ENCODE results near the gene PTBP1.
A peak's percentile ranks its signal among the peaks of the same experiment; 100 is the strongest.

Gene PTBP1

DNA sequence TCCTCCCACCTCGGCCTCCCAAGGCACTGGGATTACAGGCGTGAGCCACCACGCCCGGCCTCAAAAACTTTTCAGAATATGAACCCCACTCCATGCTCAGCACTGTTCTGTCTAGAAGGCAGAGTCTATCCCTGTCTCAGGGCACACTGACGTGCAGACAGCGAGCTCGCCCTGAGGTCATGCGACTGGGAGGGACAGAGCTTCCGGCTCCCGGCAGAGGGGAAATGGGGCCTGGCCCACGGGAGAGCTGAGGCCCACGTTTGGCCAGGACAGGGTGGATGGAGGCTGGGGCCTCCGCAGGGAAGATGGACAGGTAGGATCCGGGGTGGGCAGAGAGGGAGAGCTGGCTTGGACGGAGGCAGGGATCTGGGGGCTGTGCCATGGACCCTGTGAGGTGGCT, 27.6 kb downstream of the PTBP1 start:
- Histone ChIP-seq H3K23ac (ENCODE audit: low read length) (no peak overlapping the region), H3K18ac (ENCODE audit: low read length) (no peak overlapping the region), H2AK5ac (ENCODE audit: low read length) (no peak overlapping the region), H2BK15ac (replicated peaks; ENCODE audit: low read depth) (no peak overlapping the region), H3K79me1 (ENCODE audit: low read length) (no peaks in the 10 kb centered on the region), H3K4me1 (ENCODE audit: control insufficient read depth, low read depth, low read length) (no peaks in the 10 kb centered on the region), H3K56ac (ENCODE audit: low read length) (peak overlapping the region; percentile 34), H3K79me2 (ENCODE audit: control insufficient read depth, insufficient read depth, low read length) (no peaks in the 10 kb centered on the region), H3K27me3 (ENCODE audit: insufficient read depth, low read length, poor library complexity) (no peaks in the 10 kb centered on the region), H3K27ac (ENCODE audit: low read depth, low read length) (no peak overlapping the region), H3K4me3 (ENCODE audit: low read length) (no peak overlapping the region), H3K4ac (ENCODE audit: low read depth, low read length) (no peak overlapping the region), H3K4me2 (ENCODE audit: low read length) (no peak overlapping the region), H3K9ac (ENCODE audit: low read length) (no peak overlapping the region), H4K5ac (ENCODE audit: low read length) (no peak overlapping the region), H4K8ac (ENCODE audit: low read depth, low read length) (no peak overlapping the region), H2BK120ac (ENCODE audit: low read depth, low read length) (no peak overlapping the region), H2BK5ac (ENCODE audit: low read length) (no peak overlapping the region), H3K36me3 (ENCODE audit: control insufficient read depth, insufficient read depth, low read length) (no peaks in the 10 kb centered on the region)
- WGBS (ENCODE audit: extremely low coverage, insufficient coverage, low lambda C conversion rate): no CpG with 5 or more reads among the region's 15 CpGs
- no peak for DNase-seq

DNA sequence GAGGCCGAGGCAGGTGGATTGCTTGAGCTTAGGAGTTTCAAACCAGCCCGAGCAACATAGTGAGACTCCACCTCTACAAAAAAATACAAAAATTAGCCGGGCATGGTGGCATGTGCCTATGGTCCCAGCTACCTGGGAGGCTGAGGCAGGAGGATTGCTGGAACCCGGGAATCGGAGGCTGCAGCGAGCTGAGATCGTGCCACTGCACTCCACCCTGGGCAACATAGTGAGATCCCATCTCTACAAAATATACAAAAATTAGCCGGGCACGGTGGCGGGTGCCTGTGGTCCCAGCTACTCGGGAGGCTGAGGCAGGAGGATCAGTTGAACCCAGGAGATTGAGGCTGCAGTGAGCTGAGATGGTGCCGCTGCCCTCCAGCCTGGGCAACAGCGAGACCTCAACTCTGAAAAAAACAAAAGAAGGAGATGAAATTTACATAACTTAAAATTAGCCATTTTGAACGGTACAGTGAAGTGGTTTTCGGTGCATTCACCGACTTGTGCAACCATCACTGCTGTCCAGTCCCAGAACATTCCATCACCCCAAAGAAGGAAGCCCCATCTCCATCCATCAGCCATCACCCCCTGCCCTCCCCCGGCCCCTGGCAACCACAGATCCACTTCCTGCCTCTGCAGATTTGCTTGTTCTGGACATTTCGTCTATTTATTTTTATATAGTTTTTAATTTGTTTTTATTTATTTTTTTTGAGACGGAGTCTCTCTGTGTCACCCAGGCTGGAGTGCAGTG, 28.8 kb downstream of the PTBP1 start:
- H3K4ac ChIP-seq (ENCODE audit: low read depth, low read length): no peak overlapping the region
- no peaks in the 10 kb centered on the region for H3K27me3 ChIP-seq (ENCODE audit: insufficient read depth, low read length, poor library complexity)
- no peaks in the 10 kb centered on the region for H3K4me1 ChIP-seq (ENCODE audit: control insufficient read depth, low read depth, low read length)
- no peak overlapping the region for H3K4me2 ChIP-seq (ENCODE audit: low read length)
- H3K18ac ChIP-seq (ENCODE audit: low read length): no peak overlapping the region
- no peak overlapping the region for H2BK5ac ChIP-seq (ENCODE audit: low read length)
- H3K79me2 ChIP-seq (ENCODE audit: control insufficient read depth, insufficient read depth, low read length): no peaks in the 10 kb centered on the region
- no peak overlapping the region for H4K8ac ChIP-seq (ENCODE audit: low read depth, low read length)
- H4K5ac ChIP-seq (ENCODE audit: low read length): no peak overlapping the region
- no peak overlapping the region for H2AK5ac ChIP-seq (ENCODE audit: low read length)
- H3K4me3 ChIP-seq (ENCODE audit: low read length): no peak overlapping the region
- no CpG with 5 or more reads among the region's 19 CpGs for WGBS (ENCODE audit: extremely low coverage, insufficient coverage, low lambda C conversion rate)
- no peak overlapping the region for H2BK120ac ChIP-seq (ENCODE audit: low read depth, low read length)
- H3K79me1 ChIP-seq (ENCODE audit: low read length): no peaks in the 10 kb centered on the region
- H3K36me3 ChIP-seq (ENCODE audit: control insufficient read depth, insufficient read depth, low read length): no peaks in the 10 kb centered on the region
- no peak overlapping the region for H2BK15ac ChIP-seq (replicated peaks; ENCODE audit: low read depth)
- no peak for DNase-seq
- no peak overlapping the region for H3K9ac ChIP-seq (ENCODE audit: low read length)
- H3K56ac ChIP-seq (ENCODE audit: low read length): no peak overlapping the region
- H3K27ac ChIP-seq (ENCODE audit: low read depth, low read length): no peak overlapping the region
- H3K23ac ChIP-seq (ENCODE audit: low read length): no peak overlapping the region

DNA sequence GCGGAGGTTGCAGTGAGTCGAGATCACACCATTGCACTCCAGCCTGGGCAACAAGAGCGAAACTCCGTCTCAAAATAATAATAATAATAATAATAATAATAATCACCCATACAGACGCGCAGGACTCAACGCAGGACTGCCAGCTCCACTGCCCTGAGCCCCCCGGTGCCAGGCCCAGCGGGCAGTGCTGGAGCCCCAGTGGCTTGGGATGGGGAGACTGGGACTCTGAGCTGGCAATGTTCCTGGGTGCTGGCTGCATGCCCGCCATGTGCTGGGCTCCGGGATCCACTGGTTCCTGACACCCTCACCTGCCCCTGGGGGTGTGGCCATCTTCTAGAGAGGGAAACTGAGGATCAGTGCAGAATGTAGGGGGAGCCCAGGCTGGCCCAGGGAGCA, 30.1 kb downstream of the PTBP1 start:
- Histone ChIP-seq H2AK5ac (ENCODE audit: low read length) (no peak overlapping the region), H3K4ac (ENCODE audit: low read depth, low read length) (no peak overlapping the region), H3K4me3 (ENCODE audit: low read length) (no peak overlapping the region), H2BK15ac (replicated peaks; ENCODE audit: low read depth) (no peak overlapping the region), H2BK5ac (ENCODE audit: low read length) (no peak overlapping the region), H3K18ac (ENCODE audit: low read length) (no peak overlapping the region), H3K27me3 (ENCODE audit: insufficient read depth, low read length, poor library complexity) (no peaks in the 10 kb centered on the region), H3K36me3 (ENCODE audit: control insufficient read depth, insufficient read depth, low read length) (no peaks in the 10 kb centered on the region), H3K9ac (ENCODE audit: low read length) (no peak overlapping the region), H4K8ac (ENCODE audit: low read depth, low read length) (no peak overlapping the region), H3K23ac (ENCODE audit: low read length) (no peak overlapping the region), H3K79me1 (ENCODE audit: low read length) (no peaks in the 10 kb centered on the region), H2BK120ac (ENCODE audit: low read depth, low read length) (no peak overlapping the region), H4K5ac (ENCODE audit: low read length) (no peak overlapping the region), H3K27ac (ENCODE audit: low read depth, low read length) (no peak overlapping the region), H3K56ac (ENCODE audit: low read length) (no peak overlapping the region), H3K4me2 (ENCODE audit: low read length) (no peak overlapping the region), H3K4me1 (ENCODE audit: control insufficient read depth, low read depth, low read length) (no peaks in the 10 kb centered on the region), H3K79me2 (ENCODE audit: control insufficient read depth, insufficient read depth, low read length) (no peaks in the 10 kb centered on the region)
- no peak for DNase-seq
- no CpG with 5 or more reads among the region's 11 CpGs for WGBS (ENCODE audit: extremely low coverage, insufficient coverage, low lambda C conversion rate)

DNA sequence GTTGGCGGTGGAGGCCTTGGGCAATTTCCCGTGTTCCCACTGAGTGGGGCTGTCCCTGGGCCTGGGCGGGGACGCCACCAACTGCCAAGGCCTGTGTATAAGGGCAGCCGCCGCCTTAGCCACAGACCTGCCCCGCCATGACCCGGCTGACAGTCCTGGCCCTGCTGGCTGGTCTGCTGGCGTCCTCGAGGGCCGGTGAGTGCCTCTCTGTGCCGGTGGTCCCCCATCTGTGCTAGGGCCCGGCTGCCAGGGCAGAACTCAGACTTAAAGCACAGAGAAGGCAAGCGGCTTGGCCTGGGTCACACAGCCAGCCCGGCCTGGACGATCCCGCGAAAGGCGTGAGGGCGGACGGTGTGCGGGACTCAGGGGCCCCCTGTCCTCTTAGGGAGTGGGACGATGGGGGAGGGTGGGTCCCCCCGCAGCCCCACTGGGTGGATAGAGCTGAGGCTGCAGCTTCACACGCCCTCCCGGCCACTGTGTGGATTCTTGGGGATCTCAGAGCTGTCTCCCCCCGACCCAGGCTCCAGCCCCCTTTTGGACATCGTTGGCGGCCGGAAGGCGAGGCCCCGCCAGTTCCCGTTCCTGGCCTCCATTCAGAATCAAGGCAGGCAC, 30.6 kb downstream of the PTBP1 start, which contains the start of gene AZU1:
Gene AZU1 (plus strand): TSS at position 128 of the 612 bp plus-strand sequence. CDS start 10 bp downstream, at position 138.
- no CpG with 5 or more reads among the region's 33 CpGs for WGBS (ENCODE audit: extremely low coverage, insufficient coverage, low lambda C conversion rate)
- no peaks in the 10 kb centered on the region for H3K79me2 ChIP-seq (ENCODE audit: control insufficient read depth, insufficient read depth, low read length)

DNA sequence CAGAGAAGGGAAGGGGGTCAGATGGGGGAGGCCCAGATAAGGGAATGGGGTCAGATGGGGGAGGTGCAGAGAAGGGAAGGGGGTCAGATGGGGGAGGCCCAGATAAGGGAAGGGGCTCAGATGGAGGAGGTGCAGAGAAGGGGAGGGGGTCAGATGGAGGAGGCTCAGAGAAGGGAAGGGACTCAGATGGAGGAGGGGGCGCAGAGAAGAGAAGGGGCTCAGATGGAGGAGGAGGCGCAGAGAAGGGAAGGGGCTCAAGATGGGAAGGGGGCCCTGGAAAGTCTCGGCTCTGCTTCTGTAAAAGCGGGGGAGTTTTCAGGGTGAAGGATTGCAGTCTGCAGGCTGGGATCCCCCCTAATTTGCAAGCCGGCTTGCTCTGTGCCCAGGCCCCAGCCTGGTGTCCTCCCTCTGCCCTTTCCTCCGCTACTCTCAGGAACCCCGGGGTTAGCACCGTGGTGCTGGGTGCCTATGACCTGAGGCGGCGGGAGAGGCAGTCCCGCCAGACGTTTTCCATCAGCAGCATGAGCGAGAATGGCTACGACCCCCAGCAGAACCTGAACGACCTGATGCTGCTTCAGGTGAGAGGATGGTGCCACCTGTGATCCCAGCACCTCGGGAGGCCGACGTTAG, 32.0 kb downstream of the PTBP1 start:
- no CpG with 5 or more reads among the region's 18 CpGs for WGBS (ENCODE audit: extremely low coverage, insufficient coverage, low lambda C conversion rate)
- DNase-seq: no peak
- no peak overlapping the region for H3K23ac ChIP-seq (ENCODE audit: low read length)

More for the DNA sequence above, 30.6 kb downstream of the PTBP1 start, which contains the start of gene AZU1:
- no peaks in the 10 kb centered on the region for H3K79me1 ChIP-seq (ENCODE audit: low read length)
- no peak within 1 kb of the TSS for H3K4ac ChIP-seq (ENCODE audit: low read depth, low read length)
- no peak within 1 kb of the TSS for H4K5ac ChIP-seq (ENCODE audit: low read length)
- no peak within 1 kb of the TSS for H2BK15ac ChIP-seq (replicated peaks; ENCODE audit: low read depth)
- H4K8ac ChIP-seq (ENCODE audit: low read depth, low read length): no peak within 1 kb of the TSS
- H3K4me1 ChIP-seq (ENCODE audit: control insufficient read depth, low read depth, low read length): no peaks in the 10 kb centered on the region
- no peak within 1 kb of the TSS for H2AK5ac ChIP-seq (ENCODE audit: low read length)
- no peaks in the 10 kb centered on the region for H3K36me3 ChIP-seq (ENCODE audit: control insufficient read depth, insufficient read depth, low read length)
- H3K4me3 ChIP-seq (ENCODE audit: low read length): no peak within 1 kb of the TSS
- H3K27me3 ChIP-seq (ENCODE audit: insufficient read depth, low read length, poor library complexity): no peaks in the 10 kb centered on the region
- no peak within 1 kb of the TSS for H3K18ac ChIP-seq (ENCODE audit: low read length)
- H3K9ac ChIP-seq (ENCODE audit: low read length): no peak within 1 kb of the TSS
- no peak within 1 kb of the TSS for H2BK120ac ChIP-seq (ENCODE audit: low read depth, low read length)
- no peak within 1 kb of the TSS for H3K27ac ChIP-seq (ENCODE audit: low read depth, low read length)
- H3K56ac ChIP-seq (ENCODE audit: low read length): no peak within 1 kb of the TSS
- DNase-seq: no peak
- H3K23ac ChIP-seq (ENCODE audit: low read length): no peak within 1 kb of the TSS
- no peak within 1 kb of the TSS for H3K4me2 ChIP-seq (ENCODE audit: low read length)
- no peak within 1 kb of the TSS for H2BK5ac ChIP-seq (ENCODE audit: low read length)

More for the DNA sequence above, 32.0 kb downstream of the PTBP1 start:
- Histone ChIP-seq H3K27me3 (ENCODE audit: insufficient read depth, low read length, poor library complexity) (no peaks in the 10 kb centered on the region), H3K56ac (ENCODE audit: low read length) (no peak overlapping the region), H4K8ac (ENCODE audit: low read depth, low read length) (no peak overlapping the region), H3K79me1 (ENCODE audit: low read length) (no peaks in the 10 kb centered on the region), H3K4me1 (ENCODE audit: control insufficient read depth, low read depth, low read length) (no peaks in the 10 kb centered on the region), H2BK15ac (replicated peaks; ENCODE audit: low read depth) (no peak overlapping the region), H2BK120ac (ENCODE audit: low read depth, low read length) (no peak overlapping the region), H3K18ac (ENCODE audit: low read length) (no peak overlapping the region), H4K5ac (ENCODE audit: low read length) (no peak overlapping the region), H3K4ac (ENCODE audit: low read depth, low read length) (no peak overlapping the region), H3K9ac (ENCODE audit: low read length) (no peak overlapping the region), H3K27ac (ENCODE audit: low read depth, low read length) (no peak overlapping the region), H2AK5ac (ENCODE audit: low read length) (no peak overlapping the region), H3K4me3 (ENCODE audit: low read length) (no peak overlapping the region), H3K79me2 (ENCODE audit: control insufficient read depth, insufficient read depth, low read length) (no peaks in the 10 kb centered on the region), H3K36me3 (ENCODE audit: control insufficient read depth, insufficient read depth, low read length) (no peaks in the 10 kb centered on the region), H3K4me2 (ENCODE audit: low read length) (no peak overlapping the region), H2BK5ac (ENCODE audit: low read length) (no peak overlapping the region)
